SIG-M5 (cell line): ENCODE data around the gene CRYBB1.
A peak's percentile ranks its signal among the peaks of the same experiment; 100 is the strongest.

Experiments
- DNase-seq: peaks from one replicate; lab custom pipeline; 2025; lab: John Stamatoyannopoulos, UW

CRYBB1 gene

DNA sequence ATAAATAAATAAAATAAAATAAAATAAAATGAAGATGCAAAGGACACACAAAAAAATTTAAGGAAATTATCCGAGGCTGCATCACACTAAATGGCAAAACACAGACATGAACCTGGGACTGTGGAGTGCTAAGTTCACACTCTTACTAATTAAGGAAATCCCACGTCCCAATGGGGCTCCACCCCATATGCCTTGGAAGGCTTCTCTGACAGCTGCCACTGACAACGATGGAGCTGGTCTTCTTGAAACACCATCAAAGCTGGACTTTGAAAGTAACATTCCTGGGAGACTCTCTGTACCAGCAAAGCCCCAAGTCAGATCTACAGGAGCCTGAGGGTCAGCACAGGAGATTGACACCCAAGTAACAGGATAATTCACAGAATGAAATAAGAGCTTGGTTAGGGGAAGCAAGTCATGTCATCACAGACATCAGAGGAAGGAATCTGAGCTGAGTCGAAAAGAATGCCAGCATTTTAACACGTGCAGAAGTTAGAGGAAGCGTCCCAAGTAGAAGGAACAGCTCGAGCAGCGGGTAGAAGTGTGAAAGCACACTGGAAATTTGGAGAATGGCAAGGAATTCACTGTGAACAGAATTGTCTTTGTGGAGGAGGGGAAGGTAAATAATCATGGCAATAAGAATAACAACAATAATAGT lies 41.7 kb downstream of the CRYBB1 start:
- no peak for DNase-seq

DNA sequence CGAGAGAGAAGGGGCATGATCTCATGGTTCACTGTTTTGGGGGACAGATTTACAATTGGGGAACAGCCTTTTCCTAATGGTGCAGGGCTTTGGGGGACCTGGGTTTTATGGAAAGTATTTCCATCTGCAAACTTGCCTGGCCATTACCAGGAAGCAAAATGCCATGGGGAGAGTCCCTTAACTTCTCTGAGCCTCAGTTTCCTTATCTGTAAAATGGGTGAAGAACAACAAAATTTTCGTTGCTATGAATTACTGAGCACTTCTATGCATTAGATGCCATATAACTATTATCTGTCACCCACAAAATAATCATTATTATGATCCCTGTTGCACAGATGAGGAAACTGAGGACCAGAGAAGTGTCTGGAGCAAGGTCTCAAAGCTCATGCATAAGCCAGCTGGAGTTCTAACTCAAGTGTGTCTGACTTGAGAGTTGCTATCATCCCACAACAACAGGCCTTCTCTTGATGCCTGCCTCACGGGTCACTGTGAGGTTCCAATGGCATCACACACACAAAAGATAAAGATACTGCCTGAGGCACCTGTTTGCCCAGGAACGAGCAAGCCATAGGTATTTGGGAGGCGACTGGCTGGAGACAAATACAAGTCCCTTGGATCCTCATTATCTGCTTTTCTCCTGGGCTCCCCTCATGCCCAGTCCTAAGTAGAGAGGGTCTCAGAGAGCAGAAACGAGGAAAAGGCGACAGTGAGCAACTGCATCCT lies 43.7 kb downstream of the CRYBB1 start:
- DNase-seq, result no peak

DNA sequence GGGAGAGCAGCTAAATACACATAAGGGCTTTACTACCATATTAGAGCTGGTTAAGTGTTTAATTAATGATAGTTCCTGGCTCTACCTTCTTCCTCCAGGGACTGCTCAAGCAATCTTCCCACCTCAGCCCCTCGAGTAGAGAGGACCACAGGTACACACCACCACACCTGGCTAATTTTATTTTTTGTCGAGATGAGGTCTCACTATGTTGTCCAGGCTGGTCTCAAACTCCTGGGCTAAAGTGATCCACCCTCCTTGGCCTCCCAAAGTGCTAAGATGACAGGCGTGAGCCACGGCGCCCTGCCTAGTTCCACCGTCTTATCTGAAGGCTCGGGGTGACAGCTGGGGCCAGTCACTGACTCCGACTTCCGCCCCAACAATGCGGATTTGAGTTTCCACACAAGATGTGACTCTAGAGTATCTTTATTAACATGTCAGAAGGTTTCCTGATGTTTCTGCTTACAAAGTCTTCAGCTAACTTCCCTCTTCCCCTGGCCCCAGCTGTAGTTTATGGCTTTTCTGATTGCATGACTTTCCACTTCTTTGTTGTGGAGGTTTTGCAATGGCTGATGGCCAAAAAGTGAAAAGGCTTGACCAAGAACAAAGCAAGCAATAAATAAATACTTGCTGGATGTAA lies 44.7 kb downstream of the CRYBB1 start:
- peak; percentile 56 for DNase-seq

DNA sequence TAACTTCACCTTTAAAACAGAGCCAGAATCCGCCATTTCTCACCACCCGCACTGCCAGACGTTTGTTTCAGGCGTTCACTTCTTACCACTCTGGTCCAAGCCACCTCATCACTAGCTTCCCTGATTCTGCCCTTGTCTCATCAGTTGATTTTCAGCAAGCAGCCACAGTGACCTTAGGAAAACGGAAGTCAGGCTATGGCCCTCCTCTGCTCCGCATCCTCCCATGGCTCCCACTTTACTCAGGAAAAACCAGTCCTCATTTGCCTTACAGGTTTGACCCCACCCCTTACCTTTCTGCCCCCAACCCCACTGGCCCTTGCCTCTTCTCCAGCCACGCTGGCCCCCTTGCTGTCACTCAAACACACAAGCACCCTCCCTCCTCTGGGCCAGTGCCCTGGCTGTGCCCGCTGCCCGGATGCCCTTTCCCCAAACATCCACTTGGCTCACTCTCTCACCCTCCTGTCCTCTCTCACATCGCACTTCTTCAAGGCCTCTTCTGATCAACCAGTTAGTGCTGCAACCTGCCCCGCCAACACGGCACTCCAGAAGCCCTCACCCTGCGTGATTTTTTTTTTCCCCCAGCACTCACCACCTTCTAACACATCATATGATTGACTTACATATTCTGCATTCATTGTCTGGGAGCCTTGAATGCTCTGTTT lies 46.8 kb downstream of the CRYBB1 start:
- no peak for DNase-seq

DNA sequence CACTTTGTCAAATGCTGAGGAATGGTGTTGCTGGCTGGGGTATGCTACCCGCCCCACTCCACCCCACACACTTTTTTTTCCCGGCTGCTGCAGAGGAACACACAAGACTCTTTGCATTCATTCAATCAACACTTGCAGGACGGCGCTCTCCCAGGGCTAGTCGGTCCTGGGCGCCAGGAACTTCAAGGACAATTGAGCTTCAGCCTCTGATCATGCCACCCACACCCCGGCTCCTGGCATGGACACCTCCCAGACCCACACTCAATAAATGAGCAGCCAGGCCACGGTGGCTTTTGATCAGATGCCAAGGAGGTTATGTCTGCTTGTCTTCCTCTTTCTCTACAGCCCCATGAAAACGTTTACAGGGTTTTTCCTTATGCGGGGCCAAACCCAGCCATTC lies 47.7 kb downstream of the CRYBB1 start:
- no peak for DNase-seq

DNA sequence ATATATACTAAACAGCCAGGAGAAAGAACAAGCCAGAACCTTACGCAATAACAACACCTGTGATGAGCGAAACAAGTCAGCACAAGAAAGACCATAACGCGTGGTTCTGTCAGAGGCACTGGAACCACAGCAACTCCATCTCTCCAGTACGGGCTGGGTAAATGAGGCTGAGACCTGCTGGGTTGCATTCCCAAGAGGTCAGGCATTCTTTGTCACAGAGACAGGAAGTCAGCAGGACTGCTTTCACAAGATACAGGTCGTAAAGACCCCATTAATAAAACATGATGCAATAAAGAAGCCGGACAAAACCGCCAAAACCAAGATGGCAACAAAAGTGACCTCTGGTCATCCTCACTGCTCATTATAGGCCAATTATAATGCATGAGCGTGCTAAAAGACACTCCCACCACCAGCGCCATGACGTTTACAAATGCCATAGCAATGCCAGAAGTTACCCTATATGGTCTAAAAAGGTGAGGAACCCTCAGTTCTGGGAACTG lies 49.6 kb downstream of the CRYBB1 start:
- no peak for DNase-seq

DNA sequence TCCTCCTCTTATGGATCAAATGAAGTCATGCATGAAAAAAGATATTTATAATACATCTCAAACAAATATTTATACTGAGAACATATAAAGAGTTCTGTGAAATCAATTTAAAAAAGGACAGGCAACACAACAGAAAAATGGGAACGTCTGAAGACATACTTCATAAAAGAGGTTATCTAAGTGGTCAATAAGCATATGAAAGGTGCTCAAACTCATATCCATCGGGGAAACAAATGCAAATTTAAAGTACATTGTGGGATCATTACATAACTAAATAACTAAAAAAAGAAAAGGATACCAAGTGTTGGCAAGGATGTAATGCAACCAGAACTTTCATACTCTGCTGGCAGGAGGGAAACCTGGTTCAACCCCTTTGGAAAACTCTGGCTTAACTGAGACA lies 50.2 kb downstream of the CRYBB1 start:
- DNase-seq, result no peak

DNA sequence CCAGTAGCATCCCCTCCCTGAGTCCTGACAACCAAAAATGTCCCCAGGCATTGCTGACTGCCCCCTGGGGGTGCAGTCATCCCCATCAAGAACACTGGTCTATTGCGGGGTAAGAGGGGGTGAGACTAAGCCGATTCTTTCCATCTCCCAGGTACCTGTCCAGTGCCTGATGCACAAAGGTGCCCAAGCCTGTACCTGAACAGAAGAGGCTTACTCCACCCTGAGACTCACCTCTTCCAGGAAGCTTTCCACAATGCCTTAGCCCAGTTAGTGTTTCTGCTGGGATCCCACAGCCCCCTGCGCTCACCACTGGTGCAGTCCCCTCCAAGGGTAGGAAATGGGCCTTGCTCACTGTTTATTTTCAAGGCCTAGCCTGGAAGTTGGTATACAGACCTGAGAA lies 50.8 kb downstream of the CRYBB1 start:
- DNase-seq, result no peak

DNA sequence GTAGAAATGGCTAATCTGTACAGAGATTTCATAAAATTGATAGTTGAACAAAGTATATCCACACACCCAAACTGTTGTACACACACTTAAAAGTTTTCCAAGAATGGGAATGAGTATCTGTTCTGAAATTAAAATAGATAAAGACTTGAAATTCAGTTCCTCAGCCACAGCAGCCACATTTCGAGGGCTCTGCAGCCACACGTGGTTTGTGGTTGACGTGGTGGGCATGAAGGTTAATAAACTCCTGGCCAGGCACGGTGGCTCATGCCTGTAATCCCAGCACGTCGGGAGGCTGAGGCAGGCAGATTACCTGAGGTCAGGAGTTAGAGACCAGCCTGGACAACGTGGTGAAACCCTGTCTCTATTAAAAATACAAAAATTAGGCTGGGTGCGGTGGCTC lies 51.9 kb downstream of the CRYBB1 start:
- DNase-seq, result no peak

DNA sequence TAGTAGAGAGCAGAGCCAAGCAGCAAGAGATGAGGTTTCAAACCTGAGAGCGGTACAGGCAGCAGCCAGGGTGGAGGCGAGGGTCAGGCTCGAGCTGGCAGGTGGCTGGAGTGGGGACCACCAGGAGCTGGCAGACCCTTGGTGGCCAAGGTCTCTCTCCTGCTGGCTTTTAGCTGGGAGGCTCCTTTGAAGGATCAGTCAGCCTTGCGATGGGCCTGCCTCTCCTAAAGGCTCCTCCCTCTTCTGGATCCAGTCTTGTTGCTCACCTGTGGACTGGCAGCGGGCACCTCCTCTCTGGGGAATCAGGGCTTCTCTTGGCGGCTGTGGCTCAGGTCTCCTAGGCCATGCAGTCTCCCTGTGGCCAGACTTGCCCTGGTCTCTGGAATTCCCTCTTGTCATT lies 52.6 kb downstream of the CRYBB1 start:
- DNase-seq, result no peak

DNA sequence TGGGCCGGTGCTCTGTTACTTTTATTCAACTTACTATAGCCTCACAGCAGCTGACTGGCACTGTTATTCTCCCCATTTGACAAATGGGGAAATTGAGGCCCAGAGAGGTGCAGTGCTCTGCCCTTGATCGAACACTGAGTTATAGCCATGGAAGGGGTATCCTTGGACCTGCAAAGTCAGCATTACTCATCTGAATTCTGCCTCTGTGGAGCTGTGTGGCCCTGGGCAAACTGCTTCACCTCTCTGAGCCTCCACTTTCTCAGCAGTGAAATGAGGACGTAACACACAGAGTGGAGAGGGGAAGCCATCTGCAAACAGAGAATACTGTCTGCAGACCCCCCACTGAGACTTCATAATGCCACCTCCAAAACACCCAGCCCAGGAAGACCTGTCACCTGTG lies 53.2 kb downstream of the CRYBB1 start:
- no peak for DNase-seq

DNA sequence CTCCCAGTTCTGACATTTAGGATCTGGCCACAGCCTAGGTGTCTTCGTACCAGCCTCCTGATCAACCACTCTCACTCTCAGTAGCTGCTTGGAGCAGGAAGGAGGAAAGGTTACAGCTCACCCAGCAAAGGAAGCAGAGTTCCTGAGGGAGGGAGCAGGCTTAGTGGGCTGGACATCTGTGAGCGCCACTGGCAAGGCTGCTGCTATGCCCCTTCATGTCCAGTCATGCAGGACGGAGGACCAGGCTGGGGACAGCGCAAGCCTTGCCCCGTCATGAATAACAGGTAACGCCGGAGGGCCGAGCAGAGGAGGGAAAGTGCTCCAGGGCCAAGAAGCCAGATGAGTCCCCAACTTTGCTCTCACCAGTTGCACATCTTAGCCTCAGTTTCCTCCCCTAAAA lies 53.6 kb downstream of the CRYBB1 start:
- no peak for DNase-seq

DNA sequence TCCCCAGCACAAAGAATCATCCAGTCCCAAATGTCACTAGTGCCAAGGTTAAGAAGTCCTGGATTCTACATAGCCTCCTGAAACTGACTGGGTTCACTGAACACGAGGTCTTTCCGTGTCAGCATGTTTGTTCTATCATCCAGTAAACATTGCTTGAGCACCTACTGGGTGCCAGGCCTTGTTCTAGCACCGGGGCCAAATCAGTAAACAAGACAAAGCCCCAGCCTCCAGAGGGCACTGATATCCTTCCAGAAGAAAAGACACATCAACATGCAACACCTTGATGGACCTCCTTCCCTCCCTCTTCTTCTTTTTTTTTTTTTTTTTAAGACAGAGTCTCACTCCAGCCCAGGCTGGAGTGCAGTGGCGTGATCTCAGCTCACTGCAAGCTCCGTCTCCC lies 54.8 kb downstream of the CRYBB1 start:
- DNase-seq, result no peak

DNA sequence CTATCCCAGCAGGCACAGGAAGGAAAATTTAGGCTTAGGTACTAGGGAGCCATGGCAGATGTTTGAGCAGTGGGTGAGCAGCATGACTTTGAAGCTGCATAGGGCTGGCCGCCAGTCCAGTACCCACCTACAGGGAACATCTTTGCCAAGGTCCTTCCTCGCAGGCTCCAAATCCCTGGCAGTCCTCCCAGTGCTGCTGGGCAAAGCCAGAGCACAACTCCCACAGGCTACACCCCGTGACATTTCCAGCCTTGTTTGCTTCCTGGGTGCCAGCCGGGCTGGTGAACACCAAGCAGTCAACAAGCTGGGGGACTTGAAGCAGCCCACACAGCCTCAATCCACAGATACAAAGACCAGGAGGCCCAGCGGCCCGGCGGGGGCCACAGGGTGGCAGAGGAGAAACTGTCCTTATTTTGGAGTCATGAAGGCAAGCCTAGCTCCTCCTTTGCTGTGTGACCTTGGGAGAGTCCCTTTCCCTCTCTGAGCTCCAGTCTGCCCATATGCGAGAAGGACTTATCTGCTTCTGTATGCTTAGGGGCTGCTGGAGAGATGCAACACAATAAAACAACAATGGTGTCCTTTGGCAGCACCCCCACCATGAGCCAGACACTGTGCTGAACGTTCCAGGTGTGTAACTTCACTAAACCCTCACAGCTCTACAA lies 55.9 kb downstream of the CRYBB1 start:
- no peak for DNase-seq

DNA sequence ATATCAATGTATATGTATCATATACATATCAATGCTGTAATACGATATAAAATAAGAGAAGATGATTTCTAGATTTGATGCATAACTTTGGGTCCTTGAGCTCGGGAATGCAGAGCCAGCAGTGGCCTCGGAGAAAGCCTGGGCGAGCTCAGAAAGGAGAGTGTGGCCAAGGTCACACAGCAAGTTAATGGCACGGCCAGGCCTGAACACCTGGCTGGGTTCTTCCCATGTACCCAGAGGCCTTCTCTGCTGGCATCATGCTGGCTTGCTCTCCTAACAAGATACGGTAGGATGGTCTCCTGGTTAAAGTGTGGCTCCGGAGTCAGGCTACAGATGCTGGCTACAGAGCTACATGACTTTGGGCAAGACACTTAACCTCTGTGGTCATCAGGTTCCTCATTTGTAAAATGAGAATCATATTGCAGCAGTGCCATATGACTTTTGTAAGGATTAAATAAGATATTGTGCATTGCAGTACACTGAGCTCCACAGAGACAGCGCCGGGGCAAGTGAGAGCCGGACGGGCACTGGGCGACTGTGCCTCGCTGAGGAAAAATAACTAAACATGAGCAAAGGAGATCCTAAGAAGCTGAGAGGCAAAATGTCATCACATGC lies 57.8 kb downstream of the CRYBB1 start:
- DNase-seq, result no peak

DNA sequence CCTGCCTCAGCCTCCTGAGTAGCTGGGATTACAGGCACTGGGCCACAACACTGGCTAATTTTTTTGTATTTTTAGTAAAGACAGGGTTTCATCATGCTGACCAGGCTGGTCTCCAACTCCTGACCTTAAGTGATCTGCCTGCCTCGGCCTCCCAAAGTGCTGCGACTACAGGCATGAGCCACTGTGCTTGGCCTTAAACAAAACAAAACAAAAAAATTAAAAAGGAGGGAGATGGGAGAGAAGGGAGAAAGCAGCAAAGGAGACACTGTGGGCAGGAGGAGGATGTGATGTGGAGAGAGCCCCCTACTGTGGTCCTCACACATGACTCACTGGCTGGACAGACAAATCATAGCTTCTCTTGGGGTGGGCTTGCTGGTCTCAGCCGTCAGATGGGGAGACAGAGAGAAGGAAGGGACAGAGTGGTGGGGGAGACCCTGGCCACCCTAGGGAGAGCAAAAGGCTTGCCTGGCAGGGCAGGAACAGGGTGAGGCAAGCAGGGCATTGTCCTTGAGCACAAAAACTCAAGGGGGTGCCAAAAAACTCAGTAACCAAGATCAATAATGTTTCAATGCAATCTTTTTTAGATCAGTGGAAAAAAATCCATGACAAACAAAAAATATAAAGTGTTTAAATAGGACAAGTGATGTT lies 59.5 kb downstream of the CRYBB1 start:
- no peak for DNase-seq

DNA sequence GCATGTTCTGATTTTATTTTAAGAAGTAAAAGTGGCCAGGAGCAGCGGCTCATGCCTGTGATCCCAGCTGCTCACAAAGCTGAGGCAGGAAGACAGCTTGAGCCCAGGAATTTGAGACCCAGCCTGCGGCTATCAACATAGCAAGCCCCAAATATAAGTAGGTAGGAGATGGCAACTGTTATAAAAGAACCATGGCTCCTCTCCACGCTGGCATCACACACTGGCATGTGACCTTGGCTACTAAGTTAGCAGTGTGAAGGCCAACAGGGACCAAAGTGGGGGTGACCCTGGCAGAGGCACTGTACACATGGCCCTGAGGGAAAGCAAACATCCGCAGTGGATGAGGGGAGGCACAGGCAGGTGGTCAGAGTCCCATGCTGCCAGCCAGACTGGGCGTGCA lies 60.9 kb downstream of the CRYBB1 start:
- DNase-seq, result no peak

DNA sequence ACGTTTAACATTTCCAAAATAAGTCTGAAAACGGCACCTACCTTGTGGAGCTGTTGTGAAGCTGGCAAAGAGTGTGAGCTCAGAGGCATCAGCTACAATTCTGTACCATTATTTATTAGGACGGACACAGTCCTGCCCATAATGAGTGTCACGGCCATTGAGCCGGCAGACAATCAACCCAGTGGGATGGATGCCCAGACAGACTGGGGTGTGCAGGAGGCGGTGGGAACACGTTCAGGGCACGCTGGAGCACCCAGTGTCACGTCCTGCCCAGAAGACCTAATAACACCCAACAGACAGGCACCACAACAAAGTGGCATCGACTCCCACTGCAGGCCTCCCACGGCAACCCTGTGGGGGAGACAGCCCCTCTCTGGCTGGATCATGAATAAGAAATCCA lies 62.3 kb downstream of the CRYBB1 start:
- DNase-seq, result no peak

DNA sequence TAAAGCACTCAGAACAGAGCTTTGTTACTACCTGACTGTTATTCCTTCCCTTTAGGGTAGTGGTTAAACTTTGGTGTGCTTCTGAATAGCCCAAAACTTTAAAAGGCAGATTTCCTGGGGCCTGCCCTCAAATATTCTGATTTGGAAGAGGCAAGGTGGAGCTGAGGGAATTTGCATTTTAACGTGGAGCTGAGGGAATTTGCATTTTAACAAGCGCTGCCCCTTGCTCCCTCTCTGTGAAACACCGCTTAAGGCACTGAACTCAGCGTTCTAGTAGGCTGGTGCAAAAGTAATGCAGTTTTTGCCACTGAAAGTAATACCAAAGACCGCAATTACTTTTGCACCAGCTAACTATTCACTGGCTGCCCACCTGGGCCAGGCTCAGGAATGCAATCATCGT lies 62.9 kb downstream of the CRYBB1 start:
- no peak for DNase-seq

DNA sequence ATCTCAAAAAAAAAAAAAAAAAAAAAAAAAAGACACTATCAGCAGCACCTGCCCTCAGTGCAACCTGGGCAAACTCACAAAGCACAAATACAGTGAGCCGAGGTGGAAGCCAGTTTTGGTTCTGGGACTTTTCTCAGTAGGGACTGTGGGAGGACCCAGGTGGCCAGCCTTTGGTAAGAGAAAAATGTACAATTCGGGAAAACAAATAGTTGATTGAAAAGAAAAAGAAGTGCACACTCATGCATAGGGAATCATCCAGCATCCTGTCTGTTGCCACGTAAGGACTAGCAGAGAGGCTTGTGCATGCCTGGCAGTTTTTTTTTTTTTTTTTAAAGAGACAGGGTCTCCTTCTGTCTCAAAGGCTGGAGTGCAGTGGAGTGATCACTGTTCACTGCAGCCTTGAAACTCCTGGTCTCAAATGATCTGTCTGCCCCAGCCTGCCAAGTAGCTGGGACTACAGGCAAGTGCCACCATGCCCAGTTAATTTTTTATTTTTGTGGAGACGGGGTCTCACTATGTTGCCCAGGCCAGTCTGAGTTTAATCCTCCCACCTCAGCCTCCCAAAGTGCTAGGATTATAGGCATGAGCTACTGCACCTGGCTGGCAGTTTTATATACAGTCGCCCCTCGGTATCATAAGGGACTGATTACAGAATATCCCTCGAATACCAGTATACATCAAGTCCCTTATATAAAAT lies 64.6 kb downstream of the CRYBB1 start:
- no peak for DNase-seq

DNA sequence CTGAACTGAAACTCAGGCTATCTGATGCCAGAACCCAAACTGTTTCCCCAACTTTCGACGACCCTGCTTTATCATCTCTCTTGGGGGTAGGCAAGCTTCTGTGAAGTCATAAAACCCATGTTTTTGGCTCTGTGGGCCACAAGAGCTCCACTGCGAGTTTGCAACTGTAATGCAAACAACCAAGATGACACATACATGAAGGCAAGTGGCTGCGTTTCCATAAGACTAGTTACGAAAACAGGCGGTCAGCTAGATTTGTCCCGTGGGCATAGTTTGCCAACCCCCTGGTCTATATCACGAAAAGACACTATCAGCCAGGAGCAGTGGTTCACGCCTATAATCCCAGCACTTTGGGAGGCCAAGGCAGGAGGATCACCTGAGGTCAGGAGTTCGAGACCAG lies 65.4 kb downstream of the CRYBB1 start:
- DNase-seq, result no peak
